NCI-H82 treated with DMSO at 0.1 percent for 48 hours (cell line): ENCODE measurements around the gene TMEM40.
A peak's percentile ranks its signal among the peaks of the same experiment; 100 is the strongest.
"Not testable (repeated sequence)": the region's sequence is repeated elsewhere in the genome, so short reads cannot be mapped to it uniquely, and the experiment has no call there.

Experiments used
- DNase-seq: peaks from one replicate; lab custom pipeline; 2025; ENCODE audit not compliant: unreplicated experiment; lab: John Stamatoyannopoulos, UW

Gene TMEM40

GRCh38 chr3:12722226-12722625, 36.8 kb downstream of the TMEM40 start:
- no peak for DNase-seq

GRCh38 chr3:12719984-12720898, 38.8 kb downstream of the TMEM40 start:
- peak; percentile 59 for DNase-seq

- DNase-seq = no peak
These were observed 39.5 kb downstream of the TMEM40 start for GRCh38 chr3:12719541-12719940.

- DNase-seq = no peak
These were observed 42.4 kb downstream of the TMEM40 start for GRCh38 chr3:12716605-12717151.

GRCh38 chr3:12714278-12714677, 44.8 kb downstream of the TMEM40 start:
- DNase-seq = no peak

GRCh38 chr3:12710062-12710461, 49.0 kb downstream of the TMEM40 start:
- DNase-seq = no peak

- no peak for DNase-seq
These were observed 49.7 kb downstream of the TMEM40 start for GRCh38 chr3:12709334-12709733.

- DNase-seq = no peak
These were observed 50.4 kb downstream of the TMEM40 start for GRCh38 chr3:12708584-12709192.

GRCh38 chr3:12707449-12707848, 51.6 kb downstream of the TMEM40 start:
- DNase-seq = no peak

- peak; percentile 56 for DNase-seq
These were observed 52.4 kb downstream of the TMEM40 start for GRCh38 chr3:12706504-12707253.

GRCh38 chr3:12705981-12706380, 53.1 kb downstream of the TMEM40 start:
- no peak for DNase-seq

- DNase-seq = no peak
These were observed 53.6 kb downstream of the TMEM40 start for GRCh38 chr3:12705374-12705926.

- DNase-seq = no peak
These were observed 56.6 kb downstream of the TMEM40 start for GRCh38 chr3:12702501-12702900.

GRCh38 chr3:12701601-12702000, 57.5 kb downstream of the TMEM40 start:
- DNase-seq = not testable (repeated sequence)

- no peak for DNase-seq
These were observed 58.3 kb downstream of the TMEM40 start for GRCh38 chr3:12700800-12701199.

GRCh38 chr3:12695916-12696315, 63.1 kb downstream of the TMEM40 start:
- no peak for DNase-seq

GRCh38 chr3:12695112-12695511, 63.9 kb downstream of the TMEM40 start:
- no peak for DNase-seq

- no peak for DNase-seq
These were observed 66.6 kb downstream of the TMEM40 start for GRCh38 chr3:12692444-12692843.

- DNase-seq = no peak
These were observed 68.9 kb downstream of the TMEM40 start for GRCh38 chr3:12689997-12690711.

- DNase-seq = peak; percentile 76
These were observed 71.1 kb downstream of the TMEM40 start for GRCh38 chr3:12687948-12688347.
